Kidney (tissue), 14 donors: ENCODE data around the gene CYLC2. TPM values are rescaled to one million over a fixed set of nuclear protein-coding genes. Genes with fewer than 3 reads are reported as not detected.

Source experiments
- DNase-seq, 5 donors: peaks; one replicate each; pipeline ENCODE4 v3.0.0-alpha.2; 2013 to 2020
- FAIRE-seq: peaks from 2 replicates; lab custom pipeline; 2012; peaks lifted over from hg19 to GRCh38; lab: Jason Lieb, UNC
- H3K27ac ChIP-seq, 2 donors: one replicate each; pipeline ENCODE4 v1.7.0; 2013; ENCODE audit warnings: low read depth in 2 of 2, low read length in 2 of 2, inconsistent platforms in 1 of 2
- H3K27me3 ChIP-seq: one replicate; pipeline ENCODE4 v1.7.1; 2013; ENCODE audit warnings: low read length, inconsistent platforms; ENCODE audit not compliant: control insufficient read depth, insufficient read depth
- H3K36me3 ChIP-seq, 3 donors: one replicate each; pipeline versions ENCODE4 v1.7.0 to v1.7.1; 2013; ENCODE audit warnings: low read length in 3 of 3, control low read depth in 1 of 3, inconsistent platforms in 1 of 3; ENCODE audit not compliant: insufficient read depth in 3 of 3, control insufficient read depth in 2 of 3
- H3K4me1 ChIP-seq, 3 donors: one replicate each; pipeline versions ENCODE4 v1.7.0 to v1.7.1; 2013; ENCODE audit warnings: low read length in 3 of 3, inconsistent platforms in 1 of 3, low read depth in 1 of 3; ENCODE audit not compliant: control insufficient read depth in 2 of 3, insufficient read depth in 2 of 3
- H3K4me3 ChIP-seq, 3 donors: one replicate each; pipeline versions ENCODE4 v1.7.0 to v1.8.1; 2013; ENCODE audit warnings: low read length in 3 of 3, control low read depth in 1 of 3, inconsistent platforms in 1 of 3
- H3K9ac ChIP-seq, 3 donors: one replicate each; pipeline versions ENCODE4 v1.7.0 to v1.7.1; 2013; ENCODE audit warnings: low read length in 3 of 3, control low read depth in 1 of 3, inconsistent platforms in 1 of 3
- H3K9me3 ChIP-seq, 3 donors: one replicate each; pipeline versions ENCODE4 v1.7.0 to v1.7.1; 2013; ENCODE audit warnings: low read length in 3 of 3, control low read depth in 1 of 3, inconsistent platforms in 1 of 3; ENCODE audit not compliant: control insufficient read depth in 2 of 3, insufficient read depth in 1 of 3
- intact Hi-C: fragments of 100-400 bp; cut with DNase I; formaldehyde crosslinking; loops from one replicate; pipeline ENCODE4 v1.11.1; 2022
- polyA plus RNA-seq: library from polyadenylated mRNA; stranded (reverse); fragments of 350-450 nt; fragmentation: Illumina TruSeq; extraction: RNeasy Lipid Tissue Mini Kit (QIAGEN cat#74804); gene quantifications from one replicate; pipeline ENCODE4 v1.2.3, GENCODE V29; 2014; ENCODE audit warnings: low read depth, low replicate concordance; ENCODE audit not compliant: insufficient read depth
- total RNA-seq: library from RNA; stranded (reverse); fragmentation: NEBNext Ultra II Directional; extraction: Animal tissue kit (Norgen Biotek cat#: 25700); gene quantifications from one replicate; pipeline ENCODE4 v1.2.1, GENCODE V29; 2021
- TF ChIP-seq, protein P1 (sequence below): IDR thresholded peaks from 3 replicates; pipeline ENCODE4 v1.5.1; 2012; ENCODE audit warnings: mild to moderate bottlenecking, moderate library complexity, borderline replicate concordance; ENCODE audit not compliant: insufficient read depth; ENCODE audit errors: extremely low read depth
- donor health status: control.
- donor health status: control.
- donor health status: control.
- donor health status: control.
- donor health status: control.
- donor health status: DM: yes; HTN: yes; CAD: no.
- donor health status: Normal renal cell carcinoma (clear cell type).

The CYLC2 gene
- total and polyA plus RNA-seq, 2 donors from 2014 or later, result not detected

DNA sequence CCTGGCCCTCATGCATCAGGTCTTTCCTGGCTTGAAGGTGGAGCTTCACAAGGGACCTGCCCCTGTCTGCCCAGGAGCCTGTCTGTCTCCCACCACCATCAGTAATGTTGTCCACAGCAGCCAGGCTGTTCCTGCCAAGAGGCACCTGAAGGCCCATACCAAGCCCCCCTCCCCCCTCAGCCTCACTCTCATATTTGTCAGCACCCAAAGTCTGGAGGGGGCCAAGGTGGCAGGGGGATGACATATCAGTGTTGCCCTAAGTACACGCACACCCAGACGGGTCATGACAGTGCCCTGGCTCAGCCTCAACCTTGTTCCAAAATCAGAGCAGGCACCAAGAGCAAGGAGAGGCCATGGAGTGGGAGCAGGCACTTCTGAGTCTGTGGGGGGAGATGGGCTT is 27.2 kb upstream of the CYLC2 start:
- Histone ChIP-seq H3K27me3 (no peaks in the 10 kb centered on the region), H3K4me3 (no peak overlapping the region), H3K36me3 (no peaks in the 10 kb centered on the region), H3K9ac (no peak overlapping the region), H3K4me1 (no peaks in the 10 kb centered on the region), H3K9me3 (peaks cover 0 to 17% (median 0%) of the 10 kb centered on the region in 3 donors), H3K27ac (no peak overlapping the region)
- DNase-seq, result peak in 1 of 5 donors; percentile 54
- intact Hi-C loops, result no loop called here
- TF ChIP-seq, protein P1, sequence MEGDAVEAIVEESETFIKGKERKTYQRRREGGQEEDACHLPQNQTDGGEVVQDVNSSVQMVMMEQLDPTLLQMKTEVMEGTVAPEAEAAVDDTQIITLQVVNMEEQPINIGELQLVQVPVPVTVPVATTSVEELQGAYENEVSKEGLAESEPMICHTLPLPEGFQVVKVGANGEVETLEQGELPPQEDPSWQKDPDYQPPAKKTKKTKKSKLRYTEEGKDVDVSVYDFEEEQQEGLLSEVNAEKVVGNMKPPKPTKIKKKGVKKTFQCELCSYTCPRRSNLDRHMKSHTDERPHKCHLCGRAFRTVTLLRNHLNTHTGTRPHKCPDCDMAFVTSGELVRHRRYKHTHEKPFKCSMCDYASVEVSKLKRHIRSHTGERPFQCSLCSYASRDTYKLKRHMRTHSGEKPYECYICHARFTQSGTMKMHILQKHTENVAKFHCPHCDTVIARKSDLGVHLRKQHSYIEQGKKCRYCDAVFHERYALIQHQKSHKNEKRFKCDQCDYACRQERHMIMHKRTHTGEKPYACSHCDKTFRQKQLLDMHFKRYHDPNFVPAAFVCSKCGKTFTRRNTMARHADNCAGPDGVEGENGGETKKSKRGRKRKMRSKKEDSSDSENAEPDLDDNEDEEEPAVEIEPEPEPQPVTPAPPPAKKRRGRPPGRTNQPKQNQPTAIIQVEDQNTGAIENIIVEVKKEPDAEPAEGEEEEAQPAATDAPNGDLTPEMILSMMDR, result no peak
- no peak for FAIRE-seq

DNA sequence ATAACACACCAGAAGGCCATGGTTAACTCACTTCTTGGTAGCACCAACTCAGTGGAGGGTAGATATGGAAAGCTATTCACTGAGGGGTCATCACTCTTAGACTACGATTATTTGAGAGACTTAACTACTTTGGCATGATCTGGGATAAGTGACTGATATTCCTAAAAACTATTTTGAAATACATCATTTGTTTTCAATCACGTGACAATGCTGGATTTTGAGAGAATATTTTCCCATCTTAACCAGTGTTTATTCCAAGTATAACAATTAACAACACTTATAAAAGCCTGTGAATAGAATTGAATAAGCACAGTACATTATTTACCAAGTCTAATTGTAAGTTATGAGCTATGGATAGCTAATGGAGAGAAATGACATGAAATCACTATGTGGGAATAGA is 22.4 kb upstream of the CYLC2 start:
- DNase-seq, result no peak
- no peaks in the 10 kb centered on the region for H3K36me3 ChIP-seq
- no peak for FAIRE-seq
- H3K9me3 ChIP-seq, result peaks cover 0 to 17% (median 0%) of the 10 kb centered on the region in 3 donors
- TF ChIP-seq, protein P1, result no peak
- intact Hi-C loops, result no loop called here
- H3K27me3 ChIP-seq, result no peaks in the 10 kb centered on the region
- H3K4me3 ChIP-seq, result no peak overlapping the region
- no peaks in the 10 kb centered on the region for H3K4me1 ChIP-seq
- no peak overlapping the region for H3K9ac ChIP-seq
- no peak overlapping the region for H3K27ac ChIP-seq

DNA sequence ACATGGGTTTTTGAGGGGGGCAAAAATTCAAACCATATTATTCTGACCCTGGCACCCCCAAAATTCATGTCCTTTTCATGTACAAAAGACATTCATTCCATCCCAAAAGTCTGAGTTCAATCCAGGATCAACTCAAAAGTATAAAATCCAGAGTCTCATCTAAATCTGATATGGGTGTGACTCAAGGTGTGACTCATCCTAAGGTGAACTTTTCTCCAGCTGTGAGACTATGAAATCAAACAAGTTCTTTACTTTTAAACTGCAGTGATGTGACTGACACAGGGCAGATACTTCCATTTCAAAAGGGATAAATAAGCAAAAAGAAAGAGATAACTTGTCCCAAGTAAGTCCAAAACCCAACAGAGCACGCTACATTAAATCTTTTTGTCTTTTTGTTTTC is 20.6 kb upstream of the CYLC2 start:
- no peak overlapping the region for H3K4me3 ChIP-seq
- H3K4me1 ChIP-seq, result no peaks in the 10 kb centered on the region
- DNase-seq, result no peak
- intact Hi-C loops, result no loop called here
- peaks cover 0 to 13% (median 0%) of the 10 kb centered on the region in 3 donors for H3K9me3 ChIP-seq
- no peak overlapping the region for H3K9ac ChIP-seq
- FAIRE-seq, result no peak
- no peaks in the 10 kb centered on the region for H3K27me3 ChIP-seq
- no peaks in the 10 kb centered on the region for H3K36me3 ChIP-seq
- no peak overlapping the region for H3K27ac ChIP-seq
- TF ChIP-seq, protein P1, result no peak

DNA sequence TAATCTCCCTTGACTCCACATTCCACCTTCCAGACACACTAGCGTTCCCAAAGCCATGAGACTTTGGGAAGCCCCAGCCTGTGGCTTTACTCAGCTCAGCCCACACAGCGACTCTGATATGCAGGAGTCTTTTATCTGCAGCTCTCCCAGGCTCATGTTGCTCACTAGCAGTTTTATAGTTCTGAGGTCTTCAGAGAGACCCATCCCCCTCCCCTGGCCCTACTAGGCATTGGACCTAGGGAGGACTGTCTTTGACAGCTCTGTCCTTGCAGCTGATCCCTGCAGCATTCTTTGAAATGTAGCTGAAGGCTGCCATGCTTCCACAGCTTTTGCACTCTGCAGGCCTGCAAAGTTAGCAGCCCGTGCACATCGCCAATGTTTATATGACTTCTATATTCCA is 19.9 kb upstream of the CYLC2 start:
- intact Hi-C loops, result no loop called here

More for the DNA sequence above, 19.9 kb upstream of the CYLC2 start:
- TF ChIP-seq, protein P1, result no peak
- Histone ChIP-seq H3K4me1 (no peaks in the 10 kb centered on the region), H3K4me3 (no peak overlapping the region), H3K36me3 (no peaks in the 10 kb centered on the region), H3K27me3 (no peaks in the 10 kb centered on the region), H3K9ac (no peak overlapping the region), H3K9me3 (peaks cover 0 to 10% (median 0%) of the 10 kb centered on the region in 3 donors), H3K27ac (no peak overlapping the region)
- FAIRE-seq (no peak), DNase-seq (peak in 4 of 5 donors; percentile 30 to 55 (median 46))
